GM12875 (cell line): ENCODE data around the gene PIGT.

Experiments used
- H3K4me3 ChIP-seq: one replicate; pipeline ENCODE4 v1.5.1; 2011; ENCODE audit warnings: low read depth, low read length, control low read depth
- TF ChIP-seq, protein P1 (sequence below): IDR thresholded peaks from 2 replicates; pipeline ENCODE4 v1.5.1; 2011; ENCODE audit warnings: low read depth, mild to moderate bottlenecking, control low read depth, inconsistent platforms, low read length, moderate library complexity, borderline replicate concordance; ENCODE audit not compliant: insufficient read depth

The PIGT gene

DNA sequence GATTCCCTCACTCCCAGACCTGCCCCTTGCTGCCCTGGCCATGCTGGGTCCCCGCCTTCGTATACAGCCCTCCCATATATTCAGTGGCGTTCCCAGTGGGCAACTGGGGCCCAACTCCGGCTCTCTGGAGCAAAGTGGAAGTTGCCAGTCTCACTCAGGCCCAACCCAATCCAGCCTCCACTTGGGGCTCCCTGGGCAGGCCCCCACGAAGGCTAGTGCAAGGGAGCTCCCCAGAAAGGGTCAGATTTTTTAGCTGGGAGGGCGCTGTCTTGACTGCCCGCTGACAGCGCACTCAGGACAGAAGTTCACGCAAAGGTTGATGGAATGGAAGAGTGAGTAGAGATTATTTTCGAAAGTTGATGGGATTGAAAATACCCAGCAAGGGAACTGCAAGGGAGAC lies 43.7 kb upstream of the PIGT start:
- TF ChIP-seq, protein P1, sequence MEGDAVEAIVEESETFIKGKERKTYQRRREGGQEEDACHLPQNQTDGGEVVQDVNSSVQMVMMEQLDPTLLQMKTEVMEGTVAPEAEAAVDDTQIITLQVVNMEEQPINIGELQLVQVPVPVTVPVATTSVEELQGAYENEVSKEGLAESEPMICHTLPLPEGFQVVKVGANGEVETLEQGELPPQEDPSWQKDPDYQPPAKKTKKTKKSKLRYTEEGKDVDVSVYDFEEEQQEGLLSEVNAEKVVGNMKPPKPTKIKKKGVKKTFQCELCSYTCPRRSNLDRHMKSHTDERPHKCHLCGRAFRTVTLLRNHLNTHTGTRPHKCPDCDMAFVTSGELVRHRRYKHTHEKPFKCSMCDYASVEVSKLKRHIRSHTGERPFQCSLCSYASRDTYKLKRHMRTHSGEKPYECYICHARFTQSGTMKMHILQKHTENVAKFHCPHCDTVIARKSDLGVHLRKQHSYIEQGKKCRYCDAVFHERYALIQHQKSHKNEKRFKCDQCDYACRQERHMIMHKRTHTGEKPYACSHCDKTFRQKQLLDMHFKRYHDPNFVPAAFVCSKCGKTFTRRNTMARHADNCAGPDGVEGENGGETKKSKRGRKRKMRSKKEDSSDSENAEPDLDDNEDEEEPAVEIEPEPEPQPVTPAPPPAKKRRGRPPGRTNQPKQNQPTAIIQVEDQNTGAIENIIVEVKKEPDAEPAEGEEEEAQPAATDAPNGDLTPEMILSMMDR, result no peak
- no peak overlapping the region for H3K4me3 ChIP-seq

DNA sequence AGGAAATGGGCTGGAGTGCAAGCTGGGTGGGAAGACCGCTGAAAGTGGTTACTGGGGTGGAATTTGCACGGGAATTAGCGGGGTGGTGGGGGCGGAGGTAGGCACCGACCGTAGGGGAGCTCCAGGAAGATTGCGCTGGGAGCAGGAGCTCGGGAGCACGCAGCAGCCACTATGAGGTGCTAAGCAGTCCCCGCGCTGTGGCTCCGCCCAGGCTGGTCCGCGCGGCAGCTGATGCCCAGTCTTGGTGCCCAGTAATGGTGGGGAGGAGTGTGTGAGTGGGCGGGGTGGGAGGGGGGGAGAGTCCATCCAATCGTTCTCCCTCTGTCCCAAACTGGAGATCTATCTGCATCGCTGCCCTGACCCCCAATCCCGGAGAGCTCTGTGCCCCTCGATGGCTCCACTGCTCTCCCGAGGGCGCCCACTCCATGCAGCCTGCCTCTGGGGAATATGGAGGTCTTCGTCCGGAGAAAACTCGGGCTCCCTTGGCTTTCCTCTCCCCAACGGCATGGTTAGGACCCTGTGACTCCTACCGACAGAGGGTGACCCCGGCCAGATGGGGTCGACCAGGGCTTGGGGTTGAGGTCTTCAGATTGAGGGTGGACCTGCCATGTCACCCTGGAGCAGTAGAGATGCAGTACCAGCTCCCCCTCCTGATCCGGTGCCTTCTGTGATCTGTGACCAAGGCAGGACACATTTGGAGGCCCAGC lies 43.1 kb upstream of the PIGT start:
- no peak overlapping the region for H3K4me3 ChIP-seq
- TF ChIP-seq, protein P1, result no peak

DNA sequence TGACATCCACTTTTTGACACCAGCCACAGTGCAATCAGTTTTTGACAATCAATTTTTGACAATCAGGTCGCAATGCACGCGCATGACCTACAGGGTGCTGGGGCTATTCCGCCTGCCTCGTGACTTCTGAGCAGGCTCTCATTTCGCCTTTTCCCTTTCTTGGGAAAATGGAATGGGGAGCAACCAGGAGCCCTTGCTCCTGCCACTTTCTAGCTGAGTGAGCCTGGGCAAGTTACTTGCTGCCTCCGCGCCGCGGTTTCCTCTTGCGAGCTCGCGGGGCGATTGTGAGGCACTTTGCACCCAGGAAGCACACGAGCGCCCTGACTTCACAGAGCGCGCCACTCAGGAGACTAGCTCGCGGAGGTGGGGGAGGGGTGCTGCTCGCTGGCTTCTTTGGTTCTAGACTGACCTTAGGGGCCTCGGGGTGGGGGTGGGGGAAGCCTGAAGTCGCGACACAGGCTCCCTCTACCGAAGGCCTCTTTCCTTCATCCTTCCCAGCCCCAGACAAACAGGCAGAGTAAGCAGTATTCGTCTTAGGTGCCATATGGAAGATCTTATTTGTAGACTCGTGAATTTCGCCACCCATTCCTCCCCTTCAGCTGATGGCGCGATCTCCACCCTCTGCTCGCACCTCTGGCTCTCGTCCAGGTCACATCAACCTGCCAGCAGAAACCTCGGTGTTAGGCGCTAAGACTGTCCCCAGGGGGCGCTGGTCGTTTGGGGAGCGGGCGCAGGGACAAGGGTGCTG lies 42.4 kb upstream of the PIGT start:
- TF ChIP-seq, protein P1, result peak; percentile 91
- H3K4me3 ChIP-seq, result peak overlapping the region; percentile 25

DNA sequence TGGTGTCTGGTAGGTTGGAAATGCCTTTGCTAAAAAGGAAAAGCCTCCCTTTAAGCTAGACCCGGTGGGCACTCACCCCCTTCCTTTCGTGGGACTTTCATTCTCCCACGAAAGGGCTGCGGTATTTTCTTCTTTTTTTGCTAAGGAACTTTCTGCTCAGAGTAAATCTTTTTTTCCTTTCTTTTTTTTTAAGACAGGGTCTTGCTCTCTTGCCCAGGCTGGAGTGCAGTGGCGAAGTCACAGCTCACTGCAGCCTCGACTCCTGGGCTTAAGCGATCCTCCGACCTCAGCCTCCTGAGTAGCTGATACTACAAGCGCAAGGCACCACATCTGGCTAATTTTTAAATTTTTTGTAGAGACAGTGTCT lies 41.9 kb upstream of the PIGT start:
- TF ChIP-seq, protein P1, result no peak
- no peak overlapping the region for H3K4me3 ChIP-seq

DNA sequence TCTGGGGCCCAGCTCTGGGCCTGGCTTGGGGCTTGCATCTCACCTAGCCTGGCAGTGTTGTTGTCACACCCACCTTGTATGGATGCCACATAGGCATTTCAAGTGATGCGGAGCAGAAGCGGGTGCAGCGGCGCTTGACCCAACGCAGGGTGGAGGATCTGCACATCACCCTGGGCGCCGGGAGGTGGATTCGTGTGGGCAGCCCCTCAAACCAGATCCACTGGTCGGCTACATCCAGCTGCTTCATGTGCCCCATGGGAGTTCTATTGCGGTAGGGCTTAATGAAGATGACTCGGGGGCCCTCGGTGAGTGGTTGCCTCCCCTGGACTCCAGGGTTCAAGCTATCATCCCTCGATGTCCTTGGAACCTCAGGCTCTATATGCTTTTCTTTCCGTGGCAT lies 41.0 kb upstream of the PIGT start:
- H3K4me3 ChIP-seq, result no peak overlapping the region
- TF ChIP-seq, protein P1, result no peak

DNA sequence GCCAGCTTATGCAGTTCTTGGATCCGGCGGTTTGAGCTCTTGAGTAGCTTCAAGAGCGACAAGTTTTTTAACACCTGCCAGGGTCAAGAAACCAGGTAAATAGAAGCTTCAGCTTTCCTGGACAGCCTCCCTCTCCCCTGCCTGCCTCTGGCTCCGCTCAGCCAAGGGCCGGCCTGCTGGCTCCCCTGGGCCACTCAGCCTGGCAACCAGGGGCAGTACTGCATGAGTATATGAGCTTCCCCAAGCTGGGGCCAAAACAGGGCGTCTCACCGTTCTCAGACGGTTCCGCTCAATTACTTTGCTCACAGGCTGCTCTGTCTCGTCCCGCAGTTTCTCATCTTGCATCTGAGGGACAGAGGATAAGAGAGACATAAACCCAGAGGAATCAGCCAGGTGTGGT lies 38.7 kb upstream of the PIGT start:
- TF ChIP-seq, protein P1, result no peak
- H3K4me3 ChIP-seq, result no peak overlapping the region

DNA sequence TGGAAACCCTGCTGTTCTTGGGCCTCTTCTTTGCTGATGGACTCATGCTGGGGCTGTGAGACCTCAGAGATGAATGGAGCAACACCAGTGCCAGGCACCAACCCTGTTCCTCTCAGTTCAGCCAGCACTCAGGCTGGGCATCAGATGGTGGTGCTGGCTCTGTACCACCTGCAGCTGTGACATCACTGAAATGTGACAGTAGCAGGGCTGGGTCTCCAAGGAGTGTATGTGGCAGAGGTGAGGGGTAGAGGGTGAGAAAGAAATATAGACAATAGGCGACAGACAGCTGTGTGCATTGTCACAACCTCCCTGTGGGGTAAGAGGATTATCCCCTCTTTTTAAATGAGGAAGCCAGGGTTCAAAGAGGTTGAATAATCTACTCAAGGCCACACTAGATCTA lies 37.8 kb upstream of the PIGT start, which contains the start of gene TP53TG5:
Gene TP53TG5, minus strand, starts transcription at position 135 of the 400 bp plus-strand sequence. Its CDS starts 89 bp downstream, at position 46.
- H3K4me3 ChIP-seq, result no peak within 1 kb of the TSS
- TF ChIP-seq, protein P1, result no peak
